ENCODE data around the gene BDP1. TPM values are rescaled to one million over a fixed set of nuclear protein-coding genes. Genes with fewer than 3 reads are reported as not detected.
"Not testable (repeated sequence)": the region's sequence is repeated elsewhere in the genome, so short reads cannot be mapped to it uniquely, and the experiment has no call there.

Gene BDP1
- total RNA-seq, 1 donor from 2014 or later = 28.5 TPM

DNA sequence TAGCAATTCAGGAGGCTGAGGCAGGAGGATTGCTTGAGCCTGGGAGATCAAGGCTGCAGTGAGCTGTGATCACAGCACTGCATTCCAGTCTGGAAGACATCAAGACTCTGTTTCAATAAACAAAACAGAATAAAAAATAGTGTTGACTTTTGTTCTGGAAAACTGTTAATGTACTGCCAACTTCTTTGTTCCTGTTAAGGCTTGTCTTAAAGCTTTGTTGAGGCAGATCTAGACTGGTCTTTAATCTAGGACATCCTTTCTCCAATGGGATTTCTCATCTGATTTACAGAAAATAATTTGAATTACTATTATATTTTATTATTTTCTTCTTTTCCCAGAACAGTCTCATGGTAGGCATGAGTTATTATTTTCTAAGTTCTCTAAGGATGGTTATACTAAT lies 26.0 kb downstream of the BDP1 start:
- H3K27ac Mint-ChIP-seq (ENCODE audit: unreplicated experiment) = no peak overlapping the region
- TF ChIP-seq, protein P1, sequence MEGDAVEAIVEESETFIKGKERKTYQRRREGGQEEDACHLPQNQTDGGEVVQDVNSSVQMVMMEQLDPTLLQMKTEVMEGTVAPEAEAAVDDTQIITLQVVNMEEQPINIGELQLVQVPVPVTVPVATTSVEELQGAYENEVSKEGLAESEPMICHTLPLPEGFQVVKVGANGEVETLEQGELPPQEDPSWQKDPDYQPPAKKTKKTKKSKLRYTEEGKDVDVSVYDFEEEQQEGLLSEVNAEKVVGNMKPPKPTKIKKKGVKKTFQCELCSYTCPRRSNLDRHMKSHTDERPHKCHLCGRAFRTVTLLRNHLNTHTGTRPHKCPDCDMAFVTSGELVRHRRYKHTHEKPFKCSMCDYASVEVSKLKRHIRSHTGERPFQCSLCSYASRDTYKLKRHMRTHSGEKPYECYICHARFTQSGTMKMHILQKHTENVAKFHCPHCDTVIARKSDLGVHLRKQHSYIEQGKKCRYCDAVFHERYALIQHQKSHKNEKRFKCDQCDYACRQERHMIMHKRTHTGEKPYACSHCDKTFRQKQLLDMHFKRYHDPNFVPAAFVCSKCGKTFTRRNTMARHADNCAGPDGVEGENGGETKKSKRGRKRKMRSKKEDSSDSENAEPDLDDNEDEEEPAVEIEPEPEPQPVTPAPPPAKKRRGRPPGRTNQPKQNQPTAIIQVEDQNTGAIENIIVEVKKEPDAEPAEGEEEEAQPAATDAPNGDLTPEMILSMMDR (conservative IDR thresholded peaks at IDR 0.05) = no peak
- no peaks in the 10 kb centered on the region for H3K4me1 Mint-ChIP-seq
- no peaks in the 10 kb centered on the region for H3K9me3 Mint-ChIP-seq
- no peak overlapping the region for H3K4me3 Mint-ChIP-seq
- H3K27me3 Mint-ChIP-seq (ENCODE audit: low read depth) = no peaks in the 10 kb centered on the region
- DNase-seq (ENCODE audit: low read depth, low spot score) = no peak
- peaks cover 11% of the 10 kb centered on the region for H3K36me3 Mint-ChIP-seq (ENCODE audit: low read depth)

DNA sequence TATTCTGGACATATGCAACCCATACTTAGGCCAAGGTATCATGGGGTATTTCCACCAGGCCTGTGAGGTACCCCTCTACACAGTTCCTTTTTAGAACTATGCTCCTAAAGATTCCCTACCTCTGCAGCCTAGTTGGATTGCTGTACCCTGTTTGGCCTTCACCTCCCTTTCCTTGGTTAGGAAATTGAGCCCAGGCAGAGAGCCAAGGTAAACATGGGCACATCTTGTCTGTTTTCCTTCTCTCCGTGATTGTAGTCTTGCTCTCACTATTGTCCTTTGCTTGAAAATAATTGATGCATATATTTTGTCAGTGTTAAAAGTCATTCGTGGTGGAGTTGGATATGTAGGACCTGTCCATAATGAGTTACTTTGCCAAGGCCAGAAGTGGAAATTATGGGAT lies 26.7 kb downstream of the BDP1 start:
- H3K4me1 Mint-ChIP-seq = no peaks in the 10 kb centered on the region
- no peaks in the 10 kb centered on the region for H3K9me3 Mint-ChIP-seq
- H3K27me3 Mint-ChIP-seq (ENCODE audit: low read depth) = no peaks in the 10 kb centered on the region
- TF ChIP-seq, protein P1 (conservative IDR thresholded peaks at IDR 0.05) = no peak
- no peak overlapping the region for H3K4me3 Mint-ChIP-seq
- peaks cover 11% of the 10 kb centered on the region for H3K36me3 Mint-ChIP-seq (ENCODE audit: low read depth)
- no peak overlapping the region for H3K27ac Mint-ChIP-seq (ENCODE audit: unreplicated experiment)
- DNase-seq (ENCODE audit: low read depth, low spot score) = no peak

DNA sequence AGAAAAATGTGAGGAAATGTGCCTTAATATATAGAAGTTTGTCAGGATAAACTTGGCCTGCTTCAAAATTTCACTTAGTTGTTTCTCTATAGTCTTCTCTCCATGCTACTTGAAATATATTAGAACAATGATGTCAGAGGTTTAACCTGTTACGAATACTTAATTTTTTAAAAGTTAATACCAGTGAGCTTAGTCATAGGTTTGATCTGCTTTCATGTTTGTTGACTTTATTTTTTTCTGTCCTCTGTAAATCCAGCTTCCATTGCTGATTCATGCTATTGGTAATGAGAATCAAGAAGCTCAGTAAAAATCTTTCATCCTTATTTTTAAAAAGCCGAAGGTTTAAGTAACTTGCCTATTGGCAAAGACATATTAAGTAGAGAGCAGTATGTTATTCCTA lies 27.9 kb downstream of the BDP1 start:
- no peak overlapping the region for H3K4me3 Mint-ChIP-seq
- no peak overlapping the region for H3K27ac Mint-ChIP-seq (ENCODE audit: unreplicated experiment)
- H3K36me3 Mint-ChIP-seq (ENCODE audit: low read depth) = peaks cover 18% of the 10 kb centered on the region

DNA sequence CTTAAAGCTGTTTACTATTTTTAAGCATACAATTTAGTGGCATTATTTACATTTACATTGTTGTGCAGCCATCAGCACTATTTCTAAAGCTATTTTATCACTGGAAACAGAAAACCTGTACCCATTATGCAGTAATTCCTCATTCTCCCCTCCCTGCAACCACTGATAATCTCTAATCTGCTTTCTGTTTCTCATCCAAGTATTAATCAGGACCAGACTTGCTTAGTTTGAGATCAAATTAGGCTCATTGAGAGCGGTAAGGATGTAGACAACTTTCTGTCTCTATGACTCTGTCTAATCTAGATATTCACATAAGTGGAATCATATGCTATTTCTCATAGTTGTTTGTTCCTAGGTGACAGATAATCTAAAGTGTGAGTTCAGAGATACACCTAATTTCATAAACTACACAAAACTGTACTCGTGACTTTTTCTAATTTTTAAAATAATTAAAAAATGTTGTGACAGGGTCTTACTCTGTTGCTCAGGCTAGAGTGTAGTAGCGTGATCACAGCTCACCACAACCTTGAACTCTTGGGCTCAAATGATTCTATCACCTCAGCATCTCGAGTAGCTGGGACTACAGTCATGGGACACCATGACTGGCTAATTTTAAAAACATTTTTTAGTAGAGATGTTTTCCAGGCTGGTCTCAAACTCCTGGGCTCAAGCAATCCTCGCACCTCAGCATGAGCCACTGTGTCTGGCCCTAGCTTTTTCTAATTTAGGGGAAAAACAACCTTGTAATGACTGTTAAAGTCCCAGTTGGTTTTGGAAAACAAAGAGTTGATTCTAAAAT lies 37.6 kb downstream of the BDP1 start:
- Mint-ChIP-seq H3K27ac (ENCODE audit: unreplicated experiment) (no peak overlapping the region), H3K4me3 (no peak overlapping the region), H3K36me3 (ENCODE audit: low read depth) (peaks cover 20% of the 10 kb centered on the region), H3K4me1 (no peaks in the 10 kb centered on the region), H3K27me3 (ENCODE audit: low read depth) (no peaks in the 10 kb centered on the region), H3K9me3 (no peaks in the 10 kb centered on the region)
- TF ChIP-seq, protein P1 (conservative IDR thresholded peaks at IDR 0.05) = no peak
- DNase-seq (ENCODE audit: low read depth, low spot score) = no peak

More for the DNA sequence above, 27.9 kb downstream of the BDP1 start:
- DNase-seq (ENCODE audit: low read depth, low spot score) = no peak
- Mint-ChIP-seq H3K9me3 (no peaks in the 10 kb centered on the region), H3K27me3 (ENCODE audit: low read depth) (no peaks in the 10 kb centered on the region), H3K4me1 (no peaks in the 10 kb centered on the region)
- TF ChIP-seq, protein P1 (conservative IDR thresholded peaks at IDR 0.05) = no peak

DNA sequence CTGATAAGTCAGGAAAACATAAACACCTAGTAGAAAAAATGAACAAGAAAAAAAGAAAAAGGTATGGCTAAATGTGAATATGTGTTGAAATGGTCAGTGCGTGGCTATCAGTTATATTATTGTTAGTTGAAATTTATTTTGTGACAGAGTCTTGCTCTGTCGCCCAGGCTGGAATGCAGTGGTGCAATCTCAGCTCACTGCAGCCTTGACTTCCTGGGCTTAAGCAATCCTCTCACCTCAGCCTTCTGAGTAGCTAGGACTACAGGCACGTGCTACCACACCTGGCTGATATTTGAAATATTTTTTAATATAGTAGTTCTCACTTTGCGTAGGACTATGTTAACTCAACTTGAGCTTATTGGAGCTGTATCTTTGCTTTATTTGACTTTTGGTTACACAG lies 38.8 kb downstream of the BDP1 start:
- not testable (repeated sequence) for H3K9me3 Mint-ChIP-seq; H3K4me3 Mint-ChIP-seq; H3K27ac Mint-ChIP-seq (ENCODE audit: unreplicated experiment); DNase-seq (ENCODE audit: low read depth, low spot score); H3K4me1 Mint-ChIP-seq; H3K27me3 Mint-ChIP-seq (ENCODE audit: low read depth)
- H3K36me3 Mint-ChIP-seq (ENCODE audit: low read depth) = peaks cover 20% of the 10 kb centered on the region

DNA sequence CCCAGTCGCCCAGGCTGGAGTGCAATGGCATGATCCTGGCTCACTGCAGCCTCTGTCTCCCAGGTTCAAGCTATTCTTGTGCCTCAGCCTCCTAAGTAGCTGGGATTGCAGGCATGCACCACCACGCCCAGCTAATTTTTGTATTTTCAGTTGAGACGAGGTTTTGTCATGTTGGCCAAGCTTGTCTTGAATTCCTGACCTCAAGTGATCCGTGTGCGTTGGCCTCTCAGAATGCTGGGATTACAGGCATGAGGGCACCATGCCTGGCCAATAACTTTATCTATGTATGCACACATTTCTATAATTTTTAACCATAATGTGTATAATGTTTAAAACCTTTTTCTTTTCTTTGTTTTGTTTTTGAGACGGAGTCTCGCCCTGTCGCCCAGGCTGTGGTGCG lies 43.3 kb downstream of the BDP1 start:
- not testable (repeated sequence) for H3K27me3 Mint-ChIP-seq (ENCODE audit: low read depth); H3K4me3 Mint-ChIP-seq; DNase-seq (ENCODE audit: low read depth, low spot score); H3K9me3 Mint-ChIP-seq; H3K4me1 Mint-ChIP-seq
- peaks cover 20% of the 10 kb centered on the region for H3K36me3 Mint-ChIP-seq (ENCODE audit: low read depth)
- H3K27ac Mint-ChIP-seq (ENCODE audit: unreplicated experiment) = peak overlapping the region; percentile 75

Data from neural crest cell (in vitro differentiated cells).